Measurements from ENCODE around the gene SNRPD1. TPM values are rescaled to one million over a fixed set of nuclear protein-coding genes. Genes with fewer than 3 reads are reported as not detected.

Gene SNRPD1
- total RNA-seq, 4 donors from 2014 or later: 6.8 to 8.7 (median 7.3) TPM

- TF ChIP-seq EP300 (IDR thresholded peaks at IDR 0.05) (no peak), CTCF (IDR thresholded peaks at IDR 0.05) (no peak), POLR2A (IDR thresholded peaks at IDR 0.05) (no peak), POLR2AphosphoS5 (IDR thresholded peaks at IDR 0.05) (no peak)
Measured at GRCh38 chr18:21662581-21662980, 50.5 kb downstream of the SNRPD1 start.

GRCh38 chr18:21663578-21663977 is 51.5 kb downstream of the SNRPD1 start:
- ATAC-seq: no peak
- 81 to 93% methylated on average over 6 to 7 of the region's 7 CpGs for WGBS, 2 donors (ENCODE audit: low coverage in 1 of 2)
- TF ChIP-seq POLR2AphosphoS5 (IDR thresholded peaks at IDR 0.05) (no peak), CTCF (IDR thresholded peaks at IDR 0.05) (no peak), EP300 (IDR thresholded peaks at IDR 0.05) (no peak), POLR2A (IDR thresholded peaks at IDR 0.05) (no peak)
- Histone ChIP-seq H3K9me3 (no peaks in the 10 kb centered on the region), H3K27ac (no peak overlapping the region), H3K4me3 (no peak overlapping the region), H3K4me1 (no peaks in the 10 kb centered on the region), H3K36me3 (peaks cover 0 to 16% of the 10 kb centered on the region in 2 donors), H3K27me3 (no peaks in the 10 kb centered on the region)

More at GRCh38 chr18:21662581-21662980, 50.5 kb downstream of the SNRPD1 start:
- WGBS, 2 donors (ENCODE audit: low coverage in 1 of 2): 86 to 97% methylated on average over 5 to 9 of the region's 9 CpGs
- no peaks in the 10 kb centered on the region for H3K9me3 ChIP-seq
- H3K27ac ChIP-seq: no peak overlapping the region
- H3K27me3 ChIP-seq: no peaks in the 10 kb centered on the region
- H3K4me1 ChIP-seq: no peaks in the 10 kb centered on the region
- ATAC-seq: no peak
- H3K36me3 ChIP-seq: peaks cover 0 to 16% of the 10 kb centered on the region in 2 donors
- H3K4me3 ChIP-seq: no peak overlapping the region

- Histone ChIP-seq H3K9me3 (no peaks in the 10 kb centered on the region), H3K4me3 (no peak overlapping the region), H3K4me1 (no peaks in the 10 kb centered on the region), H3K27me3 (no peaks in the 10 kb centered on the region), H3K27ac (no peak overlapping the region), H3K36me3 (peaks cover 0 to 13% of the 10 kb centered on the region in 2 donors)
- no peak for ATAC-seq
- 78 to 82% methylated on average over 2 of the region's 2 CpGs for WGBS, 2 donors (ENCODE audit: low coverage in 1 of 2)
- TF ChIP-seq POLR2A (IDR thresholded peaks at IDR 0.05): no peak
- TF ChIP-seq POLR2AphosphoS5 (IDR thresholded peaks at IDR 0.05): no peak
- no peak for TF ChIP-seq EP300 (IDR thresholded peaks at IDR 0.05)
- no peak for TF ChIP-seq CTCF (IDR thresholded peaks at IDR 0.05)
Measured at GRCh38 chr18:21664069-21664468, 52.0 kb downstream of the SNRPD1 start.

- TF ChIP-seq CTCF (IDR thresholded peaks at IDR 0.05) (no peak), POLR2AphosphoS5 (IDR thresholded peaks at IDR 0.05) (no peak), EP300 (IDR thresholded peaks at IDR 0.05) (no peak), POLR2A (IDR thresholded peaks at IDR 0.05) (no peak)
- no peak for ATAC-seq
Measured at GRCh38 chr18:21669736-21670285, 57.7 kb downstream of the SNRPD1 start.

More at GRCh38 chr18:21669736-21670285, 57.7 kb downstream of the SNRPD1 start:
- WGBS, 2 donors (ENCODE audit: low coverage in 1 of 2): 85 to 96% methylated on average over 7 of the region's 9 CpGs
- Histone ChIP-seq H3K9me3 (no peaks in the 10 kb centered on the region), H3K27ac (no peak overlapping the region), H3K36me3 (no peaks in the 10 kb centered on the region), H3K4me1 (peaks cover 0 to 11% (median 0%) of the 10 kb centered on the region in 3 donors), H3K4me3 (no peak overlapping the region), H3K27me3 (no peaks in the 10 kb centered on the region)

All from gastroesophageal sphincter (tissue), 4 donors.